ENCODE data around the gene PRKD3. TPM values are rescaled to one million over a fixed set of nuclear protein-coding genes. Genes with fewer than 3 reads are reported as not detected.
A peak's percentile ranks its signal among the peaks of the same experiment; 100 is the strongest.

The PRKD3 gene
- total RNA-seq, 2 donors from 2014 or later = 46.8 to 78.4 TPM

GRCh38 chr2:37354531-37354930 lies 29.9 kb upstream of the PRKD3 start:
- H3K27me3 ChIP-seq (replicated peaks; ENCODE audit: insufficient read depth) = no peaks in the 10 kb centered on the region
- H3K4me1 ChIP-seq (ENCODE audit: control insufficient read depth in 1 of 2, low read depth in 2 of 2) = no peaks in the 10 kb centered on the region
- TF ChIP-seq CTCF (IDR thresholded peaks at IDR 0.05) = no peak
- no peaks in the 10 kb centered on the region for H3K36me3 ChIP-seq
- DNase-seq (ENCODE audit: low spot score) (no peak), ATAC-seq (ENCODE audit: insufficient number of reproducible peaks, low FRiP score, low read depth) (no peak)
- H3K9me3 ChIP-seq = no peaks in the 10 kb centered on the region
- no peak overlapping the region for H3K27ac ChIP-seq
- H3K4me3 ChIP-seq = no peak overlapping the region

GRCh38 chr2:37350034-37350433 lies 25.4 kb upstream of the PRKD3 start:
- TF ChIP-seq CTCF (IDR thresholded peaks at IDR 0.05) = no peak
- H3K36me3 ChIP-seq = no peaks in the 10 kb centered on the region
- H3K27me3 ChIP-seq (replicated peaks; ENCODE audit: insufficient read depth) = no peaks in the 10 kb centered on the region
- H3K4me3 ChIP-seq = no peak overlapping the region
- no peak overlapping the region for H3K27ac ChIP-seq
- no peaks in the 10 kb centered on the region for H3K9me3 ChIP-seq
- no peak for DNase-seq (ENCODE audit: low spot score)
- no peaks in the 10 kb centered on the region for H3K4me1 ChIP-seq (ENCODE audit: control insufficient read depth in 1 of 2, low read depth in 2 of 2)
- no peak for ATAC-seq (ENCODE audit: insufficient number of reproducible peaks, low FRiP score, low read depth)

- ATAC-seq (ENCODE audit: insufficient number of reproducible peaks, low FRiP score, low read depth) = no peak
- no peak for TF ChIP-seq CTCF (IDR thresholded peaks at IDR 0.05)
- H3K4me1 ChIP-seq (ENCODE audit: control insufficient read depth in 1 of 2, low read depth in 2 of 2) = no peaks in the 10 kb centered on the region
Measured at GRCh38 chr2:37349231-37349860, 24.7 kb upstream of the PRKD3 start.

GRCh38 chr2:37348155-37348554 lies 23.5 kb upstream of the PRKD3 start:
- DNase-seq (ENCODE audit: low spot score) (no peak), ATAC-seq (ENCODE audit: insufficient number of reproducible peaks, low FRiP score, low read depth) (no peak)
- Histone ChIP-seq H3K4me3 (no peak overlapping the region), H3K36me3 (no peaks in the 10 kb centered on the region), H3K27ac (no peak overlapping the region), H3K9me3 (no peaks in the 10 kb centered on the region), H3K27me3 (replicated peaks; ENCODE audit: insufficient read depth) (no peaks in the 10 kb centered on the region), H3K4me1 (ENCODE audit: control insufficient read depth in 1 of 2, low read depth in 2 of 2) (no peaks in the 10 kb centered on the region)
- TF ChIP-seq CTCF (IDR thresholded peaks at IDR 0.05) = no peak

More at GRCh38 chr2:37349231-37349860, 24.7 kb upstream of the PRKD3 start:
- H3K9me3 ChIP-seq = no peaks in the 10 kb centered on the region
- H3K4me3 ChIP-seq = no peak overlapping the region
- DNase-seq (ENCODE audit: low spot score) = no peak
- no peaks in the 10 kb centered on the region for H3K27me3 ChIP-seq (replicated peaks; ENCODE audit: insufficient read depth)
- no peaks in the 10 kb centered on the region for H3K36me3 ChIP-seq
- H3K27ac ChIP-seq = no peak overlapping the region

- Histone ChIP-seq H3K4me3 (peak within 1 kb of the TSS; percentile 79), H3K4me1 (ENCODE audit: control insufficient read depth in 1 of 2, low read depth in 2 of 2) (no peaks in the 10 kb centered on the region), H3K9me3 (no peaks in the 10 kb centered on the region), H3K27me3 (replicated peaks; ENCODE audit: insufficient read depth) (no peaks in the 10 kb centered on the region), H3K27ac (no peak within 1 kb of the TSS), H3K36me3 (no peaks in the 10 kb centered on the region)
- TF ChIP-seq CTCF (IDR thresholded peaks at IDR 0.05) = no peak
- ATAC-seq (ENCODE audit: insufficient number of reproducible peaks, low FRiP score, low read depth) (peak; percentile 26), DNase-seq (ENCODE audit: low spot score) (no peak)
Measured at GRCh38 chr2:37344453-37345361, 20.1 kb upstream of the PRKD3 start, which contains the start of gene QPCT. TSS of gene QPCT (plus strand) at chr2:37344630. CDS start at chr2:37344732, 102 bp downstream.

Measured in thoracic aorta (tissue), 2 donors.